DND-41 (cell line): Measurements from ENCODE around the gene HNRNPA2B1.
A peak's percentile ranks its signal among the peaks of the same experiment; 100 is the strongest.

Experiments
- ATAC-seq: fragments of 200-7000 bp; cut with Tn5 transposase; 3 replicates; pipeline ENCODE4 v1.9.1; 2021; ENCODE audit warnings: low read depth; ENCODE audit not compliant: insufficient read depth
- DNase-seq: peaks from one replicate; pipeline ENCODE4 v3.0.0-alpha.2; 2020
- H2AFZ ChIP-seq: 2 replicates; pipeline ENCODE4 v1.6.0; 2012; ENCODE audit warnings: low read depth, low read length
- H3K27ac ChIP-seq: 2 replicates; pipeline ENCODE4 v1.5.1; 2012; ENCODE audit warnings: low read length, inconsistent platforms
- H3K27me3 ChIP-seq: fragments of 200-600 bp; sonication (generic); 2 replicates; pipeline ENCODE4 v1.6.0; 2012; ENCODE audit warnings: low read length, mild to moderate bottlenecking, inconsistent platforms; ENCODE audit not compliant: insufficient read depth, poor library complexity
- H3K36me3 ChIP-seq: 2 replicates; pipeline ENCODE4 v1.5.1; 2012; ENCODE audit warnings: low read length, inconsistent platforms; ENCODE audit not compliant: insufficient read depth
- H3K4me1 ChIP-seq: 2 replicates; pipeline ENCODE4 v1.5.1; 2012; ENCODE audit warnings: mild to moderate bottlenecking, low read length; ENCODE audit not compliant: insufficient read depth
- H3K4me2 ChIP-seq: 2 replicates; pipeline ENCODE4 v1.6.0; 2012; ENCODE audit warnings: mild to moderate bottlenecking, moderate library complexity, low read length, inconsistent platforms; ENCODE audit not compliant: insufficient read depth
- H3K4me3 ChIP-seq, 2 experiments: fragments of 200-600 bp in 1 of 2; shearing (Covaris generic) in 1 of 2; 2 replicates each; pipeline ENCODE4 v1.5.1; 2012 to 2016; ENCODE audit warnings: inconsistent platforms in 2 of 2, low read length in 2 of 2, mild to moderate bottlenecking in 2 of 2, low read depth in 1 of 2, moderate library complexity in 1 of 2
- H3K79me2 ChIP-seq: 2 replicates; pipeline ENCODE4 v1.6.0; 2012; ENCODE audit warnings: low read length, inconsistent platforms; ENCODE audit not compliant: insufficient read depth
- H3K9ac ChIP-seq: 2 replicates; pipeline ENCODE4 v1.6.0; 2012; ENCODE audit warnings: low read depth, mild to moderate bottlenecking, inconsistent platforms, low read length, moderate library complexity
- H3K9me3 ChIP-seq: 2 replicates; pipeline ENCODE4 v1.5.1; 2012; ENCODE audit warnings: low read length, moderate library complexity, mild to moderate bottlenecking, inconsistent platforms; ENCODE audit not compliant: insufficient read depth, severe bottlenecking
- H4K20me1 ChIP-seq: 2 replicates; pipeline ENCODE4 v1.6.0; 2012; ENCODE audit warnings: low read length; ENCODE audit not compliant: insufficient read depth
- EZH2 ChIP-seq: IDR thresholded peaks from 3 replicates; pipeline ENCODE4 v1.6.1; 2012; ENCODE audit warnings: borderline replicate concordance, low read depth, mild to moderate bottlenecking, moderate library complexity, low read length, inconsistent platforms; ENCODE audit not compliant: severe bottlenecking
- TF ChIP-seq, protein P1 (sequence below): IDR thresholded peaks from 2 replicates; pipeline ENCODE4 v1.5.1; 2012; ENCODE audit warnings: borderline replicate concordance, low read length, moderate library complexity, mild to moderate bottlenecking; ENCODE audit not compliant: poor library complexity, severe bottlenecking; ENCODE audit errors: extremely low read depth

The HNRNPA2B1 gene

GRCh38 chr7:26189697-26190096 is 10.8 kb downstream of the HNRNPA2B1 start:
- no peak for TF ChIP-seq EZH2
- TF ChIP-seq, protein P1, sequence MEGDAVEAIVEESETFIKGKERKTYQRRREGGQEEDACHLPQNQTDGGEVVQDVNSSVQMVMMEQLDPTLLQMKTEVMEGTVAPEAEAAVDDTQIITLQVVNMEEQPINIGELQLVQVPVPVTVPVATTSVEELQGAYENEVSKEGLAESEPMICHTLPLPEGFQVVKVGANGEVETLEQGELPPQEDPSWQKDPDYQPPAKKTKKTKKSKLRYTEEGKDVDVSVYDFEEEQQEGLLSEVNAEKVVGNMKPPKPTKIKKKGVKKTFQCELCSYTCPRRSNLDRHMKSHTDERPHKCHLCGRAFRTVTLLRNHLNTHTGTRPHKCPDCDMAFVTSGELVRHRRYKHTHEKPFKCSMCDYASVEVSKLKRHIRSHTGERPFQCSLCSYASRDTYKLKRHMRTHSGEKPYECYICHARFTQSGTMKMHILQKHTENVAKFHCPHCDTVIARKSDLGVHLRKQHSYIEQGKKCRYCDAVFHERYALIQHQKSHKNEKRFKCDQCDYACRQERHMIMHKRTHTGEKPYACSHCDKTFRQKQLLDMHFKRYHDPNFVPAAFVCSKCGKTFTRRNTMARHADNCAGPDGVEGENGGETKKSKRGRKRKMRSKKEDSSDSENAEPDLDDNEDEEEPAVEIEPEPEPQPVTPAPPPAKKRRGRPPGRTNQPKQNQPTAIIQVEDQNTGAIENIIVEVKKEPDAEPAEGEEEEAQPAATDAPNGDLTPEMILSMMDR: no peak
- Histone ChIP-seq H3K27me3 (no peaks in the 10 kb centered on the region), H3K79me2 (peaks cover 39% of the 10 kb centered on the region), H3K4me1 (peaks cover 23% of the 10 kb centered on the region), H3K4me3 (no peak overlapping the region), H3K36me3 (peaks cover 63% of the 10 kb centered on the region), H3K4me2 (no peak overlapping the region), H3K9me3 (no peaks in the 10 kb centered on the region), H3K9ac (no peak overlapping the region), H4K20me1 (peaks cover 87% of the 10 kb centered on the region), H3K27ac (no peak overlapping the region), H2AFZ (no peak overlapping the region)
- no peak for DNase-seq
- no peak for ATAC-seq

DNA sequence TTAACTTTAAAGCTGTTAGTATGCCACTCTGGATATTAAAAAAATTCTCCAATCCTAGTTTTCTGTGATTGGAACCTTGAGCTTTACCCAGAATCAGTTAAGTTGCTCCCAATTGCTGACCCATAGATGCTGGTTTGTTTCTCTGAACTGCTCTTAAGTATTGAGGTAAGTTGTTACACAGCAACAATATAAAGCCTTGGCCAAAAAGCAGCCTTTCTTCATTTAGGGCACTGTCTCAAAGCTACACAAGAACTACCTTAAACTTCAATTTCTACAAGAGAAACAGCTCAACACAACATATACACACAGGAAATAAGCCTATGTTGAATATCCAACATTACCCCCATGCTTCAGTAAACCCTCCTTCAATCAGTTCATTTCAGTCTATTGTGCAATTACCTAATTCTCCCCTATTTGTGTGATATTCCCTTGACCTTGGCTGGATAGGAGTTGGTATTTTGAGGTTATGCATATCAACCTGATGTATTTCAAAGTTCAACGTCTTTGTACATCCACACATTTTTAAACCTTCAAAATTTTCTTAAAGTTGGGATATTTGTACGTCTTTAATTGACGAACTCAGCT is 11.5 kb downstream of the HNRNPA2B1 start:
- Histone ChIP-seq H3K4me1 (peaks cover 17% of the 10 kb centered on the region; the same call in 1 of the 2 replicates), H2AFZ (no peak overlapping the region), H3K4me3 (no peak overlapping the region), H3K4me2 (no peak overlapping the region), H3K27ac (no peak overlapping the region), H4K20me1 (peaks cover 80% of the 10 kb centered on the region), H3K9me3 (no peaks in the 10 kb centered on the region), H3K79me2 (peaks cover 32% of the 10 kb centered on the region), H3K9ac (no peak overlapping the region), H3K27me3 (no peaks in the 10 kb centered on the region), H3K36me3 (peaks cover 56% of the 10 kb centered on the region)
- TF ChIP-seq, protein P1: no peak
- no peak for TF ChIP-seq EZH2
- DNase-seq: no peak
- ATAC-seq: no peak

DNA sequence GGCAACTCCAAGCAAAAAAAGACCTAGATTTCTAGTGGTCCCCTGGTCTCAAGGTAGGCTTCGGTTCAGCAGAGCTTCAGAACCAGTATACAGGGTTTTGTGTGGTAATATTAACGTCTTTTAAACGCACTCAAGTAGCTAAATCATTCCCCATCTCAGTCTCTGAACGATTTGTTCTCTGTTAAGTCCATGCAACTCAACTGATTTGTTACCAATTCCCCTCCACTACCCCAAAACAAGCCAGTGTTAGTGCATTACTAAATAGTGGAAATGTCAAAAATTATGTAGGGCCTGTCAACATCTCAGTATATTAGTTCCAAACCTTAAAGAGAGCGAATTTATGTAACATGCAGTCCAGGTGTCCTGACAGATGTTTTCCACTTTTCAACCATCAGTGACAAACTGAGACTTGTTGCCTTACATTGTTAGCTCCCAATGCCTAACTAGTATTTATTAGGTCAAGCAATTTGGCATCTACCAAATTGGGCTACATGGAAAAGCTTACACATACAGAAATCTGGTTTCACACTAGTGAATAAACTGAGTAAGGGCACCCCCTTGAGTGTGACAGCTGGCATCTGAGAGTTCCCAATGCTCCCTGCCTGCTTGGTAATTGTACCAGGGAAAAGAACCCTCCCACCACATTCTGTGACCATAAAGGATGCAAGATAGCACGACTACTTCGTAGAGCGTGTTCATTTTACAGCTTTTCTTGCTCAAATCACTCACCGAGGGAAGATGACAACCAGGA is 12.2 kb downstream of the HNRNPA2B1 start:
- Histone ChIP-seq H3K4me2 (no peak overlapping the region), H3K9ac (no peak overlapping the region), H3K27ac (peak overlapping the region; percentile 2; the same call in 1 of the 2 replicates), H3K9me3 (no peaks in the 10 kb centered on the region), H3K36me3 (peaks cover 50% of the 10 kb centered on the region), H3K4me1 (peaks cover 10% of the 10 kb centered on the region; the same call in 1 of the 2 replicates), H3K79me2 (peaks cover 25% of the 10 kb centered on the region), H4K20me1 (peaks cover 73% of the 10 kb centered on the region), H3K4me3 (no peak overlapping the region), H2AFZ (no peak overlapping the region), H3K27me3 (no peaks in the 10 kb centered on the region)
- TF ChIP-seq EZH2: no peak
- TF ChIP-seq, protein P1: peak; percentile 16
- ATAC-seq (peak; percentile 11; the same call in 2 of the 3 replicates), DNase-seq (no peak)
